Kidney glomerular epithelial cell (primary cell): ENCODE results near the gene AP2A2.

Experiments used
- DNase-seq: peaks from one replicate; lab custom pipeline; 2025; lab: John Stamatoyannopoulos, UW

AP2A2 gene

DNA sequence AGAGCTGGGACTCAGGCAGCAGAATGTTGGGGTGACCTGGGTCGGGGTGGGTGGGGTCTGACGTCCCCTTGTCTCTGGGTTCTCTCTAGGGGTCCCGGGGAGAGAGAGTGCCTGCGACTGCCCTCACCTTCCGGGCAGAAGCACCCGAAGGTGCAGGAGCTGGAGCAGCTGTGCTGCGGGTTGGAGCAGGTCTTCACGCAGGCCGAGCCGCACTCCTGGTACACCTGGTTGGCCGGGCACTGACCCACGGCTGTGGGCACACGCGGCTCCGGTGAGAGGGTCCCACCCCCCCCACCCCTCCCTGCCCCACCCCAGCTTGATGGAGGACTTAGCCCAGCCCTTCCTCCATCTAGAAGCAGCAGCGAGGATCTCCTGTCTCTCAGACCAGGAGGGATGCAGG is 104.4 kb downstream of the AP2A2 start:
- no peak for DNase-seq

GRCh38 chr11:1030556-1030955 is 104.9 kb downstream of the AP2A2 start:
- no peak for DNase-seq

- no peak for DNase-seq
Measured at GRCh38 chr11:1031121-1031899, 105.6 kb downstream of the AP2A2 start.

DNA sequence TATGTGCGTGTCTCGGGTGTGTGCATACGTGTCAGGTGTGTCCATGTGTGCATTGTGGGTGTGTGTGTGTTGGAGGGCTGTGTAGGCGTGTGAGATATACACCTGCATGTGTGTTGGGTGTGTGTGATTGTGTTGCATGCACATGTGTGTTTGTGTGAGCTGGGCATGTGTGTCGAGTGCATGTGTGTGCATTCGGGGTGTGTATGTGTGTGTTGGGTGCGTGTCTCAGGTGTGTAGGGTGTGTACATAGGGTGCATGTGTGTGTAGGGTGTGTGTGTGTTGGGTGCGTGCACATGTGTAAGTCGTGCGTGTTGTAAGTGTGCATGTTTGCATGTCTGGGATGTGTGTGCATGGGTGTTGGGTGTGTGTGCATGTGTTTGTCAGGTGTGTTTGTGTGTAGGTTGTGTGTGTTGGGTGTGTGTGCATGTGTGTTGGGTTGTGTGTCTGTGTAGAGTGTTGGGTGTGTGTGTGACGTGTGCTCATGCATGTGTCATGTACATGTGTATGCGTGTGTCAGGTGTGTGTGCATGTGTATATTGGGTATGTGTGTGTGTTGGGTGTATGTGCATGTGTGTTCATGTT is 106.7 kb downstream of the AP2A2 start:
- no peak for DNase-seq

- no peak for DNase-seq
Measured at GRCh38 chr11:1033016-1033798, 107.5 kb downstream of the AP2A2 start.

GRCh38 chr11:1034001-1034400 is 108.3 kb downstream of the AP2A2 start:
- DNase-seq, result no peak

DNA sequence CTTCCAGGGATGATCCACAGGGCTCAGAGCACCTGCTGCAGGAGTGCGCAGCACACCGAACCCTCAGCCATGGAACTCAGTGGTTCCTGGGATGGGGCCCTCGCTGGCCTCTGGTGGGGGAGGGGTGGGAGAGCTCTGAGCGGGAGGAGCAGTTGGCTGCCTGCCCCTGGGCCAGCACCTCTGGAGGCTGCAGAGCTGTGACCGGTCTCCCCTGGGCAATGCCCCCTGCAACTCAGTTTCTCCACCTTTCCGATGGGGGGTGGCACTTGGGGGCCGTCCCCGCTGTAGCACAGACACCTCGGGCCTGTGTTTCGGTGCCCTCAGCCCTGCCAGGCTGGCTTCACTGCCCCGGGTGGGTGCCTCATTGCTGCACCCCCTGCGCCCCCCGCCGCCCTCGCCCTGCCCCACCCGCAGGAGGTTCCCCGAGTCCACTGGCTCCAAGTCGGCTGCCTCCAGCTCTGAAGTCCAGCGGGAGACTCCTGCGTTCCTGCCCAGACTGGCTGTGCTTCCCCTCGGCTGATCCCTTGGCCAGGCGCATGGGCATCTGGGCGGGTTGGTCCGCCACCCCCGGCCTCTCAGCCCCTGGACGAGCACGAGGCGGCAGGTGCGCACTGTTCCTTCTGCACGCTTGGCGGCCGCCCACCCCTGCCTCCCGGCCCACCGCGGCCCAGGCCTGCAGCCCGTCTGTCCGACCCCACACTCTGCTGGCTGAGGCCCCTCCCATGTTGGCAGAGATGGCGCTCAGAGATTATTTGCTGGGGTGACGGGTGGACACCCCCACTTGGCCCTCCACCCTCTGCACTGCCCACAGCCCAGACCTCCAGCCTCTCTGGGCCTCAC is 109.0 kb downstream of the AP2A2 start:
- no peak for DNase-seq

- DNase-seq, result no peak
Measured at GRCh38 chr11:1035577-1036283, 110.1 kb downstream of the AP2A2 start.

GRCh38 chr11:1036303-1036923 is 110.7 kb downstream of the AP2A2 start, which contains the start of gene MUC6:
Gene MUC6, minus strand, starts transcription at chr11:1036718. Its CDS starts 63 bp downstream, at chr11:1036655.
- no peak for DNase-seq

- DNase-seq, result no peak
Measured at GRCh38 chr11:1036931-1037330, 111.3 kb downstream of the AP2A2 start.

DNA sequence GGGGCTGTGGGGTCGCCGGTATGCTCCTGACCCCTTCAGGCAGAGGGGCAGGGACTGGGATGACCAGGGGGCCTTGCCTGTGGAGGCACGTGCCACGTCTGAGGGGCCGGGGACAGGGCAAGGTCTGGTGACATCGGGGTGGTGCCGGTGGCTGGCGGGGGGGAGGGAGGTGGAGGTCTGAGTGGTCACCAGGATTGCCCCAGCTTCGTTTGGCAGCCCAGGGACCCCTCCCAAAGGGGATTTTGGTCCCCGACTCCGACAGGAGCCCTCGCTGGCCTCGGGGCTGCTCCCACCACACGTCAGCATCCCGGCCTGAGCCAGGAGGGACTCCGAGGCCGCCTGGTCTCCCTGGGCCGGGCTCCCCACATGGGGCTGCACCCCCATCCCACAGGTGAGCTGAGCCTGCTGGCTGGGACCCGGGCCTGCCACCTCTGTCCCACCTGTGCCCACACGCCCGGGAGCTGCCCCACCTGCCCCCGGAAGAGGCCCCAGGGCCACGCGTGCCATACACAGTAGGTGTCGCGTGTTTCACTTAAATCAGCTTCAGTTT is 111.9 kb downstream of the AP2A2 start:
- DNase-seq, result no peak

DNA sequence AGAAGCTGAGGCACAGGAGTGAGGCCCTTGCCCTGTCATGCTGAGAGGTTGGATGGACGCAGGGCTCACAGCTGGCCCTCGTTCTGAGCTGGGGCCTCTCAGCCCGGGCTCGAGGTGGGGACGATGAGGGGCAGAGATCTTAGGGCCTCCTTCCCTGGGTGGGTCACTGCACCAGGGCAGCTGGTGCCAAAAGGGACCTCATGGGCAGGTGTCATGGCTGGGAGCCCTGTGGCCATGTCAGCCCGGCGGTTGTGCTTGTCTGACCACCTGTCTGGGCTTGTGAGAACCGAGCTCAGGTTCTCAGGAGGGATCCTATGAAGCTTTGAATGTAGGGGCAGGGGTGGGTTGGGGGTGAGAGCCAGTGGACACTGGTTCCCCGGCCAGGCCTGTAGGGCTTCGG is 112.7 kb downstream of the AP2A2 start:
- no peak for DNase-seq

DNA sequence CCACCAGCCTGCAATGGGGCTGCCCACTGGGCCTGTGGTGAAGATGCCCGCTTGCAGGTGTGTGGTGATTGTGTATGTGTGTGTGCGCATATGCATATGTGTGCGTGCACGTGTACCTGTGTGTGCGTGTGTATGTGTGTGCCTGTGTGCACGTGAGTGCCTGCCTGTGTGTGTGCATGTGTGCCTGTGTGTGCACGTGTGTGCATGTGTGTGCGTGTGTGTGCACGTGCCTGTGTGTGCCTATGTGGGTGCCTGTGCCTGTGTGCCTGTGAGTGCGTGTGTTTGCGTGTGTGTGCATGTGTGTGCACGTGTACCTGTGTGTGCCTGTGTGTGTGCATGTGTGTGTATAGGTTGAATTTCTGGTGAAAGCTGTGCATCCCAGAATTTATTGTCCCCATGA is 113.3 kb downstream of the AP2A2 start:
- DNase-seq, result no peak

DNA sequence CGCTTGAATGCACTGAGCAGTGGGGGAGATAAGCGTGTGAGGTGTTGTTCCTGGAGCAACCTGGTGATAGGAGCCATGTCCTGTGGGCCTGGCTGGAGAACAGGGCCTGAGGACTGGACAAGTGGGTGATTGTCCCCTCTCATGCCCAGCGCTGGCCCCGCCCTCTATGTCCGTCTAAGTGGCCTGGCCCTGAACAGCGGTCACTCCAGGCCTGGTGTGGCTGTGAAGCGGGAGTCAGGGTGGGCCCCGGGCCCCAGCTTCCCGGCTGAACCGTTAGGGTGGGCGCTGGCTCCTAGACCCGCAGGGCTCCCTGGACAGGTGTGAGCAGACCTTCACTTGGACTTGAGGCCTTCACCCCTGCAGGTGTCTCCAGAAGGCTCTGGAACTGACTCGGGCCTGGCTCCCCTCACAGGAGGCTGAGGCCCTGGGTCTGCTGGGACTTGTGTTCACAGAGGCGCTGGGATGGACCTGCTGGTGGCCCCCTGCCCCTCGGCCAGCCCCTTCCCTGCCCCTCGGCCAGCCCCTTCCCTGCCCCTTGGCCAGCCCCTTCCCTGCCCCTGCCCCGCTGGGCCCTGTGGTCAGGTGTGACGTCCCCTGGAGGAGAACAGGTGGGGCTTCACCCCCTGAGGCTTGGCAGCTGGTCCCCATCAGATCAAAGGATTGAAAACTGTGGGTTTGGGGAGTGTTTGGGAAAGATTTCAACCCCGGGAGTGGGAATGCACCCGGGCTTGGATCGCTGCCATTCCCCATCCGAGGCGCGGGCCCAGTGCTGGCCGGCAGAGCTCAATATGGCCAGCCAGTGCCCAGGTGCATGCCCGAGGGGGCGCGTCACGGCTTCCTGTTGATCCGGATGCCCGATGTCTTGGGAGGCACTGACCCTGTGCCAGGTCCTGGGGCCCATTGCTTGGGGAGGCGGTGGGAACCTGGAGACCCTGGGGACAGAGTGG is 114.1 kb downstream of the AP2A2 start:
- no peak for DNase-seq

DNA sequence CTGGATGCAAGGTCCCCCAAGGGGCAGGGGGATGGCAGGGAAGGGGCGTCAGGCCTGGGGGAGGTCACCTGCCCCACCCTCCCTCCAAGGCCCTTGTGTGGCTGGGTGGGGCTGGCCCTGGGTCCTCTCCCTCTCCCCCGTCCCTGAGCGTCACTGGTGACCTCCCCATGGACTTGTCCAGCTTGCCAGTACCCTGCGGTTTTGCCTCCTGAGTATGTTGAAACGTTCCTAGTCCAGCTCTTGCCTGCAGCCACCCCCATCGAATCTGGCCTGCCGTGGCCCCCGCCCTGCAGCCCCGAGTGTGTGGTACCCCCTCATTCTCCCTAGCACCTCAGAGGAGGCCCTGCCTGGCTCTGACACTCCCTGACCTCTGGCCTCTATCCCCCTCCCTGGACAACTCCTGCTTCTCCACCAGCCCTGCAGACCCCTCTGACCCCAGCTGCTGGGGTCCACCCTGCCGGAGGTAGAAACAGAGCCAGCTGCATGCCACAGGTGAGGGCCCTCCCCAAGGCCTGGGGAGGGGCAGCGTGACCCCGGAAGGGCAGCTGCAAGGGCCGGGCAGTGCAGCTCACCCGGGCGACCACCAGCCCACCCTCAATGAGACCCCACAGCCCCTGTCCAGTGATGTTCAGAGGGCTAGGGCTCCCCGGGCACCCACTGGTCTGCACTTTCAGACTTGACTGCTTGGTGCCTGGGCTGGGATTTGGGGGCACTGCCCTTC is 114.9 kb downstream of the AP2A2 start:
- no peak for DNase-seq

GRCh38 chr11:1041149-1041467 is 115.4 kb downstream of the AP2A2 start:
- no peak for DNase-seq

DNA sequence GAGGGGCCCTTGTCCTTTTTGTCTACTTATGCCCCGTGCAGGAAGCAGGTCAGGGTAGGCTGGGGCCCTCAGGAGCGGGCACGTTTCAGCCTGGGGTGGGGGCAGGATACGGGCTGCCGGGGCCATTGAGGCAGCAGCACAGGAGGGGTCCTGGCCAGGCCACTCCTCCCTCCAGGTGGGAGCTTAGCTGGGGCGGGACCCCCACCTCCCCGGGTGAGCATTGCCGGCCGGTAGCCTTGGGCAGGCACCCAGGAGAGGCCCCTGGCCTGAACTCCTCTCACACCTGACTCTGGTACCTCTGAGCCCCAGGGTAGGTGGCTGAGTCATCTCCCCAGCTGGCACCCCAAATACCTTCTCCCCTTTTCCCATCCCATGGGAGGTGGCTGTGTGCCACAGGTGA is 115.8 kb downstream of the AP2A2 start:
- no peak for DNase-seq

DNA sequence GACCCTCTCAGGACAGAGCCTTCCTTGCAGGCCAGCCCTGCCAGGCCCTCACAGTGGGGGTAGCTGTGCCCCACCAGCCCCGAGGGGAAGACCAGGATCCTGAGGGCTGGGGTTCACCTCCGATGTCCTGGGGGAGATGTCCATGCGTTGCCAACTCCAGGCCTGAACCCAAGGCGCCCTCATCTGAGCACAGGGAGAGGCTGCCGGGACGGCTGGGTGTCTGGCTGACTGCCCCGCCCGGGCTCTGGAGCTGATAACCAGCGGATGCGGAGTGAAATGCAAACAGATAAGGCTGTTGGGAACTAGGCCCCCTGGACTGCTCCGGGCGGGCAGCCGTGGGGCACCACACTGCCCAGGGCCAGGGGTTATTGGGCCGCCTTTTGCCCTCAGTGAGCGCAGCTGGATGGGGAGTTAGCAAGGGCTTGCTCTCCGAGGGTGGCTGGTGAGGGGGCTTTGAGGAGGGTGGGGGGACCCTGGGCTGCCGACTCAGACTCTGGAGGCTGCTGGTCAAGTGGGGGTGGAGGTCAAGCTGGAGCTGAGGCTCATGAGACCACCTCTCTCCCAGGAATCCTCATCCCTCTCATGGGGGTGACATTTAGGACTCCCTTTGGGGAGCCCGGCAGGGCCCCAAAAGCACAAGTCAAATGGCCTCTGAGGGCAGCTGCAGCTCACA is 116.4 kb downstream of the AP2A2 start:
- DNase-seq, result no peak
